ENCODE results near the gene SLC35B4. TPM values are rescaled to one million over a fixed set of nuclear protein-coding genes. Genes with fewer than 3 reads are reported as not detected.
"Not testable (repeated sequence)": the region's sequence is repeated elsewhere in the genome, so short reads cannot be mapped to it uniquely, and the experiment has no call there.

The SLC35B4 gene
- total RNA-seq, 1 donor from 2014 or later: 22.0 TPM

DNA sequence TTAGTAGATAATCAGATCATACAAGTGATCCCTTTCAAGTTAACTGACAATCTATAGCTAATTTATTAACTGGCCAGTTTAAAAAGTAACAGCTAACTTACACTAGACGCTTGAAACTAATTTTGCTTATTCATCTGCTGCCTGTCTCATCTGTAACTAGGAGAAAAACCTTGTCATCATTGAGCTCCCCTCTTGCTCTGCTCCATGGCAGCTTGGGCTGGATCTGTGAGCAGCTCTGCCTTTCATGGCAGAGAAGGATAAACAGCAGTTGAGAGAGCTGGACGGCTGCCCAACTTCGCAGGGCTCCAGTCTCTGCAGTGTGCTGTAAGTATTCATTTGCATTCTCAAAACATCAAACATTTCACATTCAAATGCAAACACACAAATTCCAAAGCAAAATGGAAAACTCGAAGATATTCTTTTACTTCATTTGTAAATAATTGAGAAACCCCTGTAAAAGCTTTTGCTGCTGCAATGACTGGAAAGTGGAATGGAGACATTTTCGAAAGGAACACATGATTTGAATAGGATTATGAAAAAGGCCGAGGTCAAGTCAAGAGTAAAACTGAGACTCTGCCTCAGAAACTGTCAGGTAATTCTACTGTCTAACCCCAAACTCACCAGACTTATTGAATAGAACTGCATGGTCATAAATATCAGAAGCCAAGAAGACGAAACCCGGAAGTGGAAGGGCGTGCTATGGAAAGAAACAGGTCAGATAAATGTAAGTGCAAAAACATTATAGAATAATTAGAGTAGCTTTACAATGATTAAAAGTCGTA is 17.6 kb downstream of the SLC35B4 start:
- ChIA-PET POLR2A (no interaction called here), CTCF (no interaction called here)
- DNase-seq (no peak), ATAC-seq (ENCODE audit: low read depth) (no peak)
- H3K27me3 Mint-ChIP-seq: no peaks in the 10 kb centered on the region
- TF ChIP-seq, protein P1, sequence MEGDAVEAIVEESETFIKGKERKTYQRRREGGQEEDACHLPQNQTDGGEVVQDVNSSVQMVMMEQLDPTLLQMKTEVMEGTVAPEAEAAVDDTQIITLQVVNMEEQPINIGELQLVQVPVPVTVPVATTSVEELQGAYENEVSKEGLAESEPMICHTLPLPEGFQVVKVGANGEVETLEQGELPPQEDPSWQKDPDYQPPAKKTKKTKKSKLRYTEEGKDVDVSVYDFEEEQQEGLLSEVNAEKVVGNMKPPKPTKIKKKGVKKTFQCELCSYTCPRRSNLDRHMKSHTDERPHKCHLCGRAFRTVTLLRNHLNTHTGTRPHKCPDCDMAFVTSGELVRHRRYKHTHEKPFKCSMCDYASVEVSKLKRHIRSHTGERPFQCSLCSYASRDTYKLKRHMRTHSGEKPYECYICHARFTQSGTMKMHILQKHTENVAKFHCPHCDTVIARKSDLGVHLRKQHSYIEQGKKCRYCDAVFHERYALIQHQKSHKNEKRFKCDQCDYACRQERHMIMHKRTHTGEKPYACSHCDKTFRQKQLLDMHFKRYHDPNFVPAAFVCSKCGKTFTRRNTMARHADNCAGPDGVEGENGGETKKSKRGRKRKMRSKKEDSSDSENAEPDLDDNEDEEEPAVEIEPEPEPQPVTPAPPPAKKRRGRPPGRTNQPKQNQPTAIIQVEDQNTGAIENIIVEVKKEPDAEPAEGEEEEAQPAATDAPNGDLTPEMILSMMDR (IDR thresholded peaks at IDR 0.05): no peak
- intact Hi-C loops (cut with micrococcal nuclease): no loop called here
- peaks cover 78% of the 10 kb centered on the region for H3K36me3 Mint-ChIP-seq (ENCODE audit: low read depth)
- peaks cover 4% of the 10 kb centered on the region for H3K4me1 Mint-ChIP-seq
- no peaks in the 10 kb centered on the region for H3K9me3 Mint-ChIP-seq
- H3K27ac Mint-ChIP-seq: no peak overlapping the region
- H3K4me3 Mint-ChIP-seq: no peak overlapping the region

DNA sequence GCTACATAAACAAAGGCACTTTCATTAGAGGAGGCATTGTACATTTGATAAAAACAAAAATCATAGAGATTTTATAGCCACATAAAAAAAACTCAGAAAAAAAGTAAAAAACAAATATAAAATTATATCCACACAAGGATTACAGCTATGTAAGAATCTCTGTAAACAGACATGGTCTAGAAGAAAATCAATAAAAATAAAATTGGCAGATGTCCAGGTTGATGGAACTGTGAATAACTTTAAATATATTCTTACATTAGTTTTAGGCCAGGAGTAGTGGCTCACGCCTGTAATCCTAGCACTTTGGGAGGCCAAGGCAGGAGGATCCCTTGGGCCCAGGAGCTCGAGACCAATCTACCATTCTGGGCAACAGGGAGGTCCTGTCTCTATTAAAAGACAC is 19.2 kb downstream of the SLC35B4 start:
- intact Hi-C loops (cut with micrococcal nuclease): no loop called here
- TF ChIP-seq, protein P1 (IDR thresholded peaks at IDR 0.05): no peak
- H3K9me3 Mint-ChIP-seq: no peaks in the 10 kb centered on the region
- ChIA-PET POLR2A (no interaction called here), CTCF (no interaction called here)
- DNase-seq: no peak
- peaks cover 71% of the 10 kb centered on the region for H3K36me3 Mint-ChIP-seq (ENCODE audit: low read depth)
- peaks cover 17% of the 10 kb centered on the region for H3K4me1 Mint-ChIP-seq
- no peaks in the 10 kb centered on the region for H3K27me3 Mint-ChIP-seq
- H3K4me3 Mint-ChIP-seq: no peak overlapping the region
- no peak overlapping the region for H3K27ac Mint-ChIP-seq
- ATAC-seq (ENCODE audit: low read depth): no peak

DNA sequence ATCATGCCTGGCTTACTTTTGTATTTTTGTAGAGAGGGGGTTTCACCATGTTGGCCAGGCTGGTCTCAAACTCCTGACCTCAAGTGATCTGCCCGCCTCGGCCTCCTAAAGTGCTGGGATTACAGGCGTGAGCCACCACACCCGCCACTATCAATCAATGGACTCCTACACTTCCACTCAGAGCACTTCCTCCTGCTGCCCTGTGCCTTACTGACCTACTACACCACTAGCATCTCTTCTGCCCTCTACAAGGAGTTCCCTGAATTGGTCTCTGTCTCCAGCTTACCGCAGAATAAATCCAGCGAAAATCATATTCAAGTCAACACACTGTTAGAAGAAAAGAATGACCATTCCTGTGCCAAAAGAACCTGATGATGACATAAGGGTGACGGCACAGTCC is 20.7 kb downstream of the SLC35B4 start:
- H3K4me3 Mint-ChIP-seq; intact Hi-C loops (cut with micrococcal nuclease); H3K27ac Mint-ChIP-seq; ATAC-seq (ENCODE audit: low read depth); CTCF ChIA-PET; POLR2A ChIA-PET; H3K9me3 Mint-ChIP-seq; H3K27me3 Mint-ChIP-seq; DNase-seq: not testable (repeated sequence)
- H3K36me3 Mint-ChIP-seq (ENCODE audit: low read depth): peaks cover 56% of the 10 kb centered on the region
- peaks cover 20% of the 10 kb centered on the region for H3K4me1 Mint-ChIP-seq

DNA sequence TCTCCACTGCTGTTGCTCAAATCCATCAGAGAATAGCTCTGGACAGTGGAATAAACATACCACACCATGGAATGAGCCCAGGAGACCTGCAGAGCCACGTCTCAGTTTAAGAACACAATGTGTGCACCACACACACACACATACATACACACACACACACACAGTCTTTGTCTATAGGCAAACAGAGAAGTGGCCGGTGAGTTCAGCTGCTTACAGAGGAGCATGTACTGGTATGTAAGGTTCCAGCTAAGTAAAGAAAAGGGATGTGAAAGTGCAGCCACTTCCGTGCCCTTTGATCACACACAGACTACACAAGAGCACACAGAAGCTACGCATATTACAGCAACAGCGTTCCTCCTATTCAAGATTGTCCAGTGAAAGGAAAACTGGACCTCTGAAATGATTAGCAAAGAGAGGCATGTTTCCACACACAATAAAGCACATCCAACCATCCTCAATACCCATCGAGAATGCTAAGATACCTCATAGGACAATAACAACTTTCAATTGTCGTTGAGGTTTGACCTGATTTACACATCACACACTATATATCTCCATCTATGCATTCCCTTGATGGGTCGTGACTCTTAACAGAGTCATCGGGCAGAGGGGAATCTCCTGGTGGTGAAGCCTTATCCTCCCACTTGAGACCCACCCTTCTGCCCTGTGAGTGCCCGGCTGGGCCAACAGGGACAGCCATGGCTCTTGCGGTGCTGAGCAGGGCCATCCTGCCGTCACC is 23.6 kb downstream of the SLC35B4 start:
- TF ChIP-seq, protein P1 (IDR thresholded peaks at IDR 0.05): no peak
- intact Hi-C loops (cut with micrococcal nuclease): loop anchor here (1.0 kb wide), 1 partner anchor 24 kb away; no protein-coding TSS in a partner anchor
- Mint-ChIP-seq H3K4me1 (peaks cover 20% of the 10 kb centered on the region), H3K27ac (peak overlapping the region; percentile 54), H3K27me3 (no peaks in the 10 kb centered on the region), H3K36me3 (ENCODE audit: low read depth) (peaks cover 31% of the 10 kb centered on the region), H3K9me3 (no peaks in the 10 kb centered on the region), H3K4me3 (no peak overlapping the region)
- POLR2A ChIA-PET: interaction anchor here (1.4 kb wide), 1 partner anchor 23 kb away, joined by 7 read pairs; the partner anchor contains the start of gene SLC35B4
- CTCF ChIA-PET: no interaction called here
- DNase-seq (no peak), ATAC-seq (ENCODE audit: low read depth) (peak; percentile 99)

DNA sequence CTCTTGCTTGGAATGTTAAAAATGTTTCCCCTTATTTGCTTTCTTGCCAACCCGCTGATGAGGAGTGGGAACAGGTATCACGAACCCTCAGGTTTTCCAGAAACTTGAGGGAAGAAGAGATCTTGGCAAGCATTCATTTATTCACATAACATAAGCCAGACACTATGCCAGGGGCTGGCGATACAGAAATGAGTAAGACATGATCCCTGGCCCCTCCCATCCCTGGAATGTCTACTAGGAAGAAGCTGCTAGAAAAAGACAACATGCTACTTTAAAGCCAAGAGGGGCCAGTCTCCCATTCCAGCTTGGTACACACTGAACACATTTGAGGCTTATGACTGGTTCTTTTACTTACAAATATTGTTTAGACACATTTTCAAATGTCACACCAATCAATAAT is 26.4 kb downstream of the SLC35B4 start:
- no peak overlapping the region for H3K27ac Mint-ChIP-seq
- H3K9me3 Mint-ChIP-seq: no peaks in the 10 kb centered on the region
- CTCF ChIA-PET: no interaction called here
- peaks cover 24% of the 10 kb centered on the region for H3K4me1 Mint-ChIP-seq
- TF ChIP-seq, protein P1 (IDR thresholded peaks at IDR 0.05): no peak
- ATAC-seq (ENCODE audit: low read depth) (no peak), DNase-seq (no peak)
- POLR2A ChIA-PET: no interaction called here
- peaks cover 16% of the 10 kb centered on the region for H3K36me3 Mint-ChIP-seq (ENCODE audit: low read depth)
- H3K4me3 Mint-ChIP-seq: no peak overlapping the region
- intact Hi-C loops (cut with micrococcal nuclease): no loop called here
- no peaks in the 10 kb centered on the region for H3K27me3 Mint-ChIP-seq

All from activated B cell treated with CpG ODN at 0.5 μM for 24 hours (primary cell).